ENCODE measurements around the gene RAVER1.

GRCh38 chr19:10283301-10284064, 49.8 kb downstream of the RAVER1 start:
- TF ChIP-seq CTCF (IDR thresholded peaks at IDR 0.05) = no peak
- no peak for TF ChIP-seq POLR2A (IDR thresholded peaks at IDR 0.05; ENCODE audit: low read depth)
- no peak for TF ChIP-seq EP300 (IDR thresholded peaks at IDR 0.05)
